ENCODE measurements around the gene CCDC9B.

CCDC9B gene

DNA sequence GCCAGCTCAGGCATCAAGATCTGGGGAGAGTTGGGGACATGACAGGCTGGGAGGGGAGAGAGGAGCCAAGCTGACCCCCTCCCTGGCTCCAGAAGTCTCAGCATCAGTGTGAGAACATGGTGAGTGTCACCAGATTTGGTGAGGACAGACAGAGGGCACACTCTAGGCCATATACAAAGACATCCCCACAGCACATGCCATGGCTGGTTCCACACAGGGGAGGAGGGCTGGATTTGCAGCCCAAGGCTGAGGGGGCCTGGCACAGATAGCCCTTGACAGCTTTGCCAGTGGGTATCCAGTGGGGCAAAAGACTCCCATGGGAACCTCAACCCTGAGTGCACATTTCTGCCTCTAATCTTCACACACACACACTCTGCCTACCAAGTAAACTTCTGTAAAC lies 47.7 kb downstream of the CCDC9B start:
- no peak for DNase-seq (ENCODE audit: low read depth)
- TF ChIP-seq CTCF (IDR thresholded peaks at IDR 0.05; ENCODE audit: control insufficient read depth, insufficient read depth, low read depth, low read length, missing control alignments) = no peak
- no peak overlapping the region for H3K4me3 ChIP-seq (ENCODE audit: control insufficient read depth, low read depth, low read length)

GRCh38 chr15:40292246-40292645 lies 48.5 kb downstream of the CCDC9B start:
- no peak for DNase-seq (ENCODE audit: low read depth)
- TF ChIP-seq CTCF (IDR thresholded peaks at IDR 0.05; ENCODE audit: control insufficient read depth, insufficient read depth, low read depth, low read length, missing control alignments) = no peak
- no peak overlapping the region for H3K4me3 ChIP-seq (ENCODE audit: control insufficient read depth, low read depth, low read length)

GRCh38 chr15:40290918-40291574 lies 49.7 kb downstream of the CCDC9B start:
- TF ChIP-seq CTCF (IDR thresholded peaks at IDR 0.05; ENCODE audit: control insufficient read depth, insufficient read depth, low read depth, low read length, missing control alignments) = no peak
- peak overlapping the region; percentile 22 for H3K4me3 ChIP-seq (ENCODE audit: control insufficient read depth, low read depth, low read length)
- DNase-seq (ENCODE audit: low read depth) = no peak

DNA sequence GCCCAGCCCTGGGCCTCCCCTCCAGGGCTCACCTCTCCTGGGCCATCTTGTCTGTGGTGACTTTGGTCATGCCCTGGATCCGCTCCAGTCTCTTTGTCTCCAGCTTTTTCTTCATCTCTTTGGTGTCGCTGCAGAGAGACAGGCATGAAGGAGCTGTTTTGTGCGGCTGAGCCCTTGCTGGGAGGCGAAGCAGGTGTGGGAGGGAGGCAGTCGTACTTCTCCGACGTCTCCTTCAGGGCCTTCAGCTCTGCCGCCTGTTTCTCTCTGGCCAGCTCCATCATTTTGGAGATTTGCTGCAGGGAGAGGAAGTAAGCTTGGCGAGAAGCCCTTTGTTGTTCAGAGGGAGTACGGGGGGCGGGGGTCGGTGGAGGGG lies 50.2 kb downstream of the CCDC9B start:
- no peak overlapping the region for H3K4me3 ChIP-seq (ENCODE audit: control insufficient read depth, low read depth, low read length)
- no peak for DNase-seq (ENCODE audit: low read depth)
- no peak for TF ChIP-seq CTCF (IDR thresholded peaks at IDR 0.05; ENCODE audit: control insufficient read depth, insufficient read depth, low read depth, low read length, missing control alignments)

GRCh38 chr15:40289140-40289775 lies 51.5 kb downstream of the CCDC9B start:
- no peak for TF ChIP-seq CTCF (IDR thresholded peaks at IDR 0.05; ENCODE audit: control insufficient read depth, insufficient read depth, low read depth, low read length, missing control alignments)
- H3K4me3 ChIP-seq (ENCODE audit: control insufficient read depth, low read depth, low read length) = no peak overlapping the region
- no peak for DNase-seq (ENCODE audit: low read depth)

- no peak overlapping the region for H3K4me3 ChIP-seq (ENCODE audit: control insufficient read depth, low read depth, low read length)
- DNase-seq (ENCODE audit: low read depth) = no peak
- no peak for TF ChIP-seq CTCF (IDR thresholded peaks at IDR 0.05; ENCODE audit: control insufficient read depth, insufficient read depth, low read depth, low read length, missing control alignments)
These were observed 52.8 kb downstream of the CCDC9B start for GRCh38 chr15:40287968-40288367.

Data from AG09309 (cell line).